ENCODE measurements around the gene SPRR2E.
"Not testable (repeated sequence)": the region's sequence is repeated elsewhere in the genome, so short reads cannot be mapped to it uniquely, and the experiment has no call there.

The SPRR2E gene

DNA sequence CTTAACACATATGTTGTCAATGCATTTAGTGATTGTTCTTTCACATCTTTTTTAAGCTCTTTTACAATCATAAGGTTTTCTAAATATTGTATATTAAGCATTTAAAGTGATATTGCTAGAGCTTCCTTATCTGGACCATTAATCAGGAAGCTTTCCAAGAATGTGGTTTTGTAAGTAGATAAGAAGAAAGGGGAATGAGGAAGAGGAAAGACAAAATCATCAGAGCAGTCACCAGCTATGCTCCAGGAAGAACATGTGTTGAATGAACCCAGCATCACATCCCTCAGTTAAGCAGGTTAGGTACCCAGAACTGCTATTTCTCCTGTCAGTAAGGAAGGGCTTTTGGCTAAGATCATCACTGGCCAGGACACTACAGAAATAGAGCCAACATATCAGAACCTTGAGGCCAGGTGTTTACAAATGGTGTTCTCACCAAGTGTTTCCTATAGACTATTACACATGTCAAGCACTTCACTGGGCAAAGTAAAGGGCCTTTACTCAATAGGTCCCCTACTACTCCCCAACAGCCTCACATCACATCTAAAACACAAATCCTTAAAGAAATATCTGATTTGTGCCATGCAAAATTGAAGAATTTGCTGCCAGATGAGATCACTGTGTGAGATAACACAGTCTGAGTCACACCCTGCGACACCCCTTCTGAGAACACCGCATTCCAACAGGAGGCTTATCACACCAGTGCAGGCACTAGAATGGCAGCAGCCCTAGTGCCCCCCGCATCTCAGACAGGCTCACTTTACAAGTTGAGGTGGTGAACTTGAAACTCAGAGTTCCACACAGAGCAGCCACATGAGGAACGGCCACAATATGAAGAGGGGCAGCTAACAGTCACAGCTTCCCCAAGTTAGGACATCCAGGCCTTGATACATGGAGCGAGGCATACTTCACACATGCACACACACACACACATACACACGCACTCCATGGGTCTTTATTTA is 35.2 kb downstream of the SPRR2E start:
- DNase-seq = no peak

DNA sequence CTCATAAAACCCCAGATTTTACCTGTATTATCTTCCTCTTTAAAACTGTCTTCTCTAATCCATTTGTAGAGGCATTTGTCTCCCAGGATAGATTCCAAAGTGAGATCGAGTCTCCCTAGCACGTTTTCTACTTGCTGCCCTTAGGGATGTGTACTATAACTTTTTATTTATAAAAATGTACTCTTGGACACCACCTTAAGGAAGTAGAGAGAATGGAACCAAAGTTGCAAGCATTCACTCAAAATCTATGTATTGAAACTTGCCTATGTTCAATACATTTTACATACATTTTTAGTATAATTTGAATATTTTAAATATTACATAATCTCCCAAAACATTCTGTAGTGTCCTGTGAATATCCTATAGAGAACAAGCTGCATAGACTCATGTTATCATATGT is 36.2 kb downstream of the SPRR2E start:
- no peak for DNase-seq

DNA sequence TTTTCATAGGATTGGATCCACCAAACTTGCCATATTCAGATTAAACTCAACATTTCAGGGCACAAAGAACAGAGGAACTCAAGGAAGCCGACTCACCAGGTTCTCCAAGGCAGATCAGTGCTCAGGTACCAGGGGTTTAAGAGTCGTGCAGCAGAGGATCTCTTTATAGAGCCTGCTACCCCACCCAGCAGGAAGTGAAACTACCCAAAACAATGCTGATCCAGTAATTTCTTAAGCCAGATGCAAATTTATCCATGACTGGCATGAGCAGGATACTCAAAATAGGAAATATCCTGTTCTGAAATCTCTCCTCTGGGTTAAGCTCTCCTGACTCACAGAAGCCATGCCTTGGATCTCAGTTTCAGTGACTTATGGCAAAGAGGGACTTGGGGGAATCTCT is 37.0 kb downstream of the SPRR2E start, which contains the start of gene SPRR2A:
Gene SPRR2A (minus strand): TSS at position 138 of the 400 bp plus-strand sequence. CDS start 777 bp downstream, outside the sequence.
- DNase-seq = no peak

DNA sequence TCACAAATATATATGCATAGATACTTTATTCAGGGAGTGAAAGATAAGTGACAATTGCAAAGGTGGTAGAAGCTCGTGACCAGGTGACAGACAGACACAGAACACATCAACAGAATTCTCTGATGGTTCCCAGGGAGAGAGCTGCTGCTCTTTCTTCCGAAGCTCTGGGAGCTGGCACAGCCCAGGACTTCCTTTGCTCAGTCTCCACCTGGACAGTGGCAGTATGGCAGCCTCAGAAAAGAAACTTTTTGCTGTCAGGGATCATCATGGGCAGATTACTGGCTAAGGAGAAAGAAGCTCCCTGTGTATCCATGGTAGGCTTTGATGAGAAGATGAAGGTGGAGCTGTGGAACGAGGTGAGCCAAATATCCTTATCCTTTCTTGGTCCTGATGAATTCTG is 38.2 kb downstream of the SPRR2E start:
- DNase-seq = not testable (repeated sequence)

DNA sequence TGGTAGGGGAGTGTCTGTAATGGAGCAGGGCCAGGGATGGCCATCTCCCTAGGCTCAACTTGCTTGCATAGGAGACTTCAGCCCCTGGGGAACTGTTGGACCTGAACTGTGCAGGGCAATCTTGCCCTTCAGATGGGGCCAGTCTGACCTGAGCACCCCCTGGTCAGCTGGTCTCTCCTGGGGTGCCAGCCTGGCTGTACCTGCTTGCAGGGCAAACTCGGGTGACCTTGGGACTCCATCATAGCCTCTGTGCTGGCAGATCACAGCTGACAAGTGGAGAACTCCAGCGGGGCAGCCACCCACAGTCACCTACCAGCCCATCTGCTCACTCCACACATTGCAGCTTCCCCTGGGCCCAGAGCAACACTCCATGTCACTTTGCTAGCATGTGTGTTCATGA is 45.1 kb downstream of the SPRR2E start:
- no peak for DNase-seq

Measured in T1000 (cell line).